ENCODE results near the gene TBC1D13. TPM values are rescaled to one million over a fixed set of nuclear protein-coding genes. Genes with fewer than 3 reads are reported as not detected.

Gene TBC1D13
- total and polyA plus RNA-seq, 11 donors, result 9.6 to 27.3 (median 18.4) TPM

DNA sequence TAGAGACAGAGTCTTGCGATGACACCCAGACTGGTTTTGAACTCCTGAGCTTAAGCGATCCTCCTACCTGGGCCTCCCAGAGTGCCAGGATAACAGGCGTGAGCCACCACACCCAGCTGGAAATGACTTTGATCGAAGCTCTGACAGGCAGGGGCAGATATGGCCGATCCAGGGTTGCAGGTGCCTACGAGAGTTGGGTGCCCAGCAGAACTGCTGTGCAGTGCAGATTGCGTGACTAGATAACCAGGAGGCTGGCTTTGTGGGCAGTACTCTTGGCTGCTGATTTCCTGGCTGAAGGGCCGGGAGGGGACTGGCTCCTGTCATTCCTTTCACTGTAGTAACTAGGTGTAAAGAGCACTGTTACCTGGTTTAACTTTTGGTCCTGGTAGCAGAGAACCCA is 11.8 kb downstream of the TBC1D13 start:
- Histone ChIP-seq H3K36me3 (peaks cover 0 to 98% (median 93%) of the 10 kb centered on the region in 9 donors), H3K9me3 (no peaks in the 10 kb centered on the region), H3K27me3 (no peaks in the 10 kb centered on the region), H3K4me1 (no peaks in the 10 kb centered on the region), H3K4me3 (no peak overlapping the region), H3K27ac (no peak overlapping the region)
- 78 to 94% (median 86%) methylated on average over 7 to 8 of the region's 8 CpGs for WGBS, 4 donors
- DNase-seq (no peak), ATAC-seq (no peak)
- intact Hi-C loops (cut with DNase I), result no loop called here
- TF ChIP-seq POLR2A (IDR thresholded peaks at IDR 0.05) (no peak), CTCF (IDR thresholded peaks at IDR 0.05) (no peak)

GRCh38 chr9:128800061-128800460 is 13.0 kb downstream of the TBC1D13 start:
- H3K36me3 ChIP-seq, result peaks cover 0 to 98% (median 93%) of the 10 kb centered on the region in 9 donors
- intact Hi-C loops (cut with DNase I), result no loop called here
- H3K27ac ChIP-seq, result no peak overlapping the region
- no peaks in the 10 kb centered on the region for H3K4me1 ChIP-seq
- H3K9me3 ChIP-seq, result no peaks in the 10 kb centered on the region
- 88 to 92% (median 89%) methylated on average over 7 of the region's 7 CpGs for WGBS, 4 donors
- ATAC-seq, result no peak
- no peak overlapping the region for H3K4me3 ChIP-seq
- TF ChIP-seq POLR2A (IDR thresholded peaks at IDR 0.05) (no peak), CTCF (IDR thresholded peaks at IDR 0.05) (no peak)
- no peak for DNase-seq
- no peaks in the 10 kb centered on the region for H3K27me3 ChIP-seq

GRCh38 chr9:128802482-128802881 is 15.4 kb downstream of the TBC1D13 start:
- no peaks in the 10 kb centered on the region for H3K4me1 ChIP-seq
- H3K27me3 ChIP-seq, result no peaks in the 10 kb centered on the region
- H3K27ac ChIP-seq, result no peak overlapping the region
- DNase-seq (no peak), ATAC-seq (no peak)
- WGBS, 4 donors, result 93 to 96% (median 96%) methylated on average over 4 of the region's 4 CpGs
- intact Hi-C loops (cut with DNase I), result no loop called here
- no peak for TF ChIP-seq POLR2A (IDR thresholded peaks at IDR 0.05)
- H3K9me3 ChIP-seq, result no peaks in the 10 kb centered on the region
- H3K36me3 ChIP-seq, result peaks cover 0 to 100% (median 99%) of the 10 kb centered on the region in 9 donors
- no peak overlapping the region for H3K4me3 ChIP-seq

GRCh38 chr9:128805661-128806060 is 18.6 kb downstream of the TBC1D13 start:
- intact Hi-C loops (cut with DNase I), result no loop called here
- WGBS, 4 donors, result 82 to 88% (median 87%) methylated on average over 14 of the region's 14 CpGs
- H3K27ac ChIP-seq, result no peak overlapping the region
- ATAC-seq (no peak), DNase-seq (no peak)
- peaks cover 0 to 84% (median 77%) of the 10 kb centered on the region in 9 donors for H3K36me3 ChIP-seq
- no peaks in the 10 kb centered on the region for H3K27me3 ChIP-seq
- no peak overlapping the region for H3K4me3 ChIP-seq
- no peaks in the 10 kb centered on the region for H3K9me3 ChIP-seq
- TF ChIP-seq CTCF (IDR thresholded peaks at IDR 0.05) (no peak), POLR2A (IDR thresholded peaks at IDR 0.05) (no peak)
- H3K4me1 ChIP-seq, result no peaks in the 10 kb centered on the region

DNA sequence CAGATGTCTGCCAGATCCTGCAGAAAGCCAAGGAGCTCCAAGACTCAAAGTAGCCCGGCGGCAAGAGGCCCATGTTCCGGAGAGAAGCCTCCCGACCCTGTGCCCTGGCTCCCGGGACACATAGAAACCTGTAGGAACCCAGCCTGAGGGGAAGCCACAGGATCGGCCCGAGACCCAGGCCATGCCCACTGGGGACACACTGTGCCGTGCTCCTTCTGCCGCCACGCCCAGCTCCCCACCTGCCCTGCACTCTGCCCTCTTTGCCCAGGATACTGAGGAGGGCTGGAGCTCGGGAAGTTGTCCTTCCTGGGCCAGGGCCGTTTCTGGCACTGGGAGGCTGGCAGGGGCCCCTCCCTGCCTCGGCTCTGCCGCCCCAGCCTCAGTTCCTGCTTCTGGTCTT is 20.8 kb downstream of the TBC1D13 start:
- intact Hi-C loops (cut with DNase I), result no loop called here
- Histone ChIP-seq H3K4me1 (no peaks in the 10 kb centered on the region), H3K36me3 (peaks cover 0 to 62% (median 57%) of the 10 kb centered on the region in 9 donors), H3K4me3 (no peak overlapping the region), H3K9me3 (no peaks in the 10 kb centered on the region), H3K27ac (no peak overlapping the region), H3K27me3 (no peaks in the 10 kb centered on the region)
- ATAC-seq (no peak), DNase-seq (no peak)
- TF ChIP-seq POLR2A (IDR thresholded peaks at IDR 0.05) (no peak), CTCF (IDR thresholded peaks at IDR 0.05) (no peak)
- WGBS, 4 donors, result 78 to 85% (median 80%) methylated on average over 7 to 14 of the region's 14 CpGs
